Measurements from ENCODE around the gene MRPL28. TPM values are rescaled to one million over a fixed set of nuclear protein-coding genes. Genes with fewer than 3 reads are reported as not detected.
A peak's percentile ranks its signal among the peaks of the same experiment; 100 is the strongest.
"Not testable (repeated sequence)": the region's sequence is repeated elsewhere in the genome, so short reads cannot be mapped to it uniquely, and the experiment has no call there.

The MRPL28 gene
- total RNA-seq, 1 donor from 2014 or later: 47.8 TPM

DNA sequence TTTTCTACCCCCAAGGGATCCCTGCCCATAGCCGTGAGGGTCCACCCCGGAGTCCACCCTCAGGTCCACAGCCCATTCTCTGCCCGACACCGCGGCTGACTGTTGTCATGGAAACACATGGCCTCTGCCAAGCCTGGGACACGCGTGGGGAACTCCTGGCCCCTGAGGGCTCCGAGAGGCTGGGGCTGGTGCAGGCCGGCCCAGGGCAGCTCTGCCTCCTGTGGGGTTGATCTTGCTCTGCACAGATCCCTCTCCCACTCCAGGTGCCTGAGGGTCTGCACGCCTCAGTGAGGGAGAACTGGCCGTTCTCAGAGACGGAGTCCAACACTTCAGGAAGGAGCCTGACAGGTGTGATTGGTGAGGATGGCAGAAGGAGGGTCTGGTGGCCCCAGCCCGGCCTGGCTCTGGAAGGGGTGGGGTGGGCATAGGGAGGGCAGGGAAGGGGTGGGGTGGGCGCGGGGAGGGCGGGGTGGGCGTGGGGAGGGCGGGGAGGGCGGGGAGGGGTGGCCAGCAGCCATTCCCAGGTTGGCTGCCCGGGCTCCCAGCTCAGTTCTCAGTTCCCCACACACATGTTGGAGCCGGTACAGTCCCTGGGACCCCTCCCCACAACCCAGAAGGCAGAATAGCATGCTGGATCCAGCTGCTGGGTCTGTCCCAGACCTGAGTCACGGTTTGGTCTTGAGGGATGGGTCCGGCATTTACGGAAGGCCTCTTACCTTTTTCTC lies 6.4 kb downstream of the MRPL28 start:
- DNase-seq (ENCODE audit: low spot score in 2 of 2): no peak
- intact Hi-C loops (cut with DNase I): no loop called here
- Histone ChIP-seq H3K9me3 (no peaks in the 10 kb centered on the region), H3K4me1 (no peaks in the 10 kb centered on the region), H3K4me3 (no peak overlapping the region), H3K27me3 (no peaks in the 10 kb centered on the region), H3K36me3 (peaks cover 24 to 29% of the 10 kb centered on the region in 2 donors), H3K27ac (no peak overlapping the region)
- no peak for TF ChIP-seq CTCF (IDR thresholded peaks at IDR 0.05)

GRCh38 chr16:363110-363765 lies 7.1 kb downstream of the MRPL28 start:
- Histone ChIP-seq H3K4me1 (no peaks in the 10 kb centered on the region), H3K27ac (no peak overlapping the region), H3K4me3 (no peak overlapping the region), H3K27me3 (no peaks in the 10 kb centered on the region), H3K36me3 (peaks cover 17 to 22% of the 10 kb centered on the region in 2 donors), H3K9me3 (no peaks in the 10 kb centered on the region)
- no peak for TF ChIP-seq CTCF (IDR thresholded peaks at IDR 0.05)
- no peak for DNase-seq (ENCODE audit: low spot score in 2 of 2)
- intact Hi-C loops (cut with DNase I): no loop called here

GRCh38 chr16:362702-362999 lies 7.7 kb downstream of the MRPL28 start:
- intact Hi-C loops (cut with DNase I); H3K4me1 ChIP-seq; DNase-seq (ENCODE audit: low spot score in 2 of 2); H3K9me3 ChIP-seq; H3K27me3 ChIP-seq; H3K4me3 ChIP-seq; H3K27ac ChIP-seq: not testable (repeated sequence)
- H3K36me3 ChIP-seq: peaks cover 11 to 16% of the 10 kb centered on the region in 2 donors

DNA sequence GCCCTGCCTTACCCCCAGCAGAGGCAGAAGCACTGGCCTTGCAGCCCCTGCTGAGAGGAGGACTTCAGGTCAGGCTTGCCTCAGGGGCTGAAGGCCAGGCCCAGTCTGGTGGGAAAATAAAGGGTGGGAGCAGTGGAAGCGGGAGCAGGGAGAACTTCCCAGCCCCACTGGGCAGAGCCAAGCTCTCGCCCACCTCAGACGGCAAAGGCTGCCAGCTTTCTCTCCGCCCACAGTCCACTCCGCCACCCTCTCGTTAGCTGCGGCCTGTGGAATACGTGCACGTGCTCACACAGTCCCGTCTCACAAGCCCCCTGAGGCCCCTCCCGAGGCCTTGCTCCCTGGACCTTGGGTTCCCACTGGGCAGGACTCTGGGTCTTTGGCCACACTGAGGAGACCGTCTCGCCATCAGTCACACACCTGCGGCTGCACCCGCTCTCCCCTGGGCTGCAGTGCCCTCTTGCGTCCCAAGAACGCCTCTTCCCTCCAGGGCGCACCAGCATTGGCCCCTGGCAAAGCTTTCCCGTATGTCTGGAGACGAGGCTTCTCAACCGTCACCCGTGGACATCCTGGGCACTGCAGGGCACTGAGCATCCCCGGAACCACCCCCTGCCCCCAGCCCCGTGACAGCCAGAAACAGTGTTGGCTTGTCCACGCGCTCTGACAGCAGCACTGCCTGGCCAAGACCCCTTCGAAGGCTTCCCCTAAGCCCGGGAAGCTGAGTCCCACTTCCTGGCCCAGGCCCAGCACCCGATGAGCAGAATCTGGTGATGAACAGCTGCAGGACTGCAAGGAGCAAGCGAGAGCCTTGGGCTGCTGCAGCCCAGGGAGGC lies 8.3 kb downstream of the MRPL28 start:
- no peak for DNase-seq (ENCODE audit: low spot score in 2 of 2)
- H3K36me3 ChIP-seq: peaks cover 6 to 10% of the 10 kb centered on the region in 2 donors
- no peak overlapping the region for H3K4me3 ChIP-seq
- no peaks in the 10 kb centered on the region for H3K4me1 ChIP-seq
- no peaks in the 10 kb centered on the region for H3K9me3 ChIP-seq
- no peak overlapping the region for H3K27ac ChIP-seq
- intact Hi-C loops (cut with DNase I): no loop called here
- H3K27me3 ChIP-seq: no peaks in the 10 kb centered on the region
- TF ChIP-seq CTCF (IDR thresholded peaks at IDR 0.05): peak; percentile 61 to 81 (median 67)

DNA sequence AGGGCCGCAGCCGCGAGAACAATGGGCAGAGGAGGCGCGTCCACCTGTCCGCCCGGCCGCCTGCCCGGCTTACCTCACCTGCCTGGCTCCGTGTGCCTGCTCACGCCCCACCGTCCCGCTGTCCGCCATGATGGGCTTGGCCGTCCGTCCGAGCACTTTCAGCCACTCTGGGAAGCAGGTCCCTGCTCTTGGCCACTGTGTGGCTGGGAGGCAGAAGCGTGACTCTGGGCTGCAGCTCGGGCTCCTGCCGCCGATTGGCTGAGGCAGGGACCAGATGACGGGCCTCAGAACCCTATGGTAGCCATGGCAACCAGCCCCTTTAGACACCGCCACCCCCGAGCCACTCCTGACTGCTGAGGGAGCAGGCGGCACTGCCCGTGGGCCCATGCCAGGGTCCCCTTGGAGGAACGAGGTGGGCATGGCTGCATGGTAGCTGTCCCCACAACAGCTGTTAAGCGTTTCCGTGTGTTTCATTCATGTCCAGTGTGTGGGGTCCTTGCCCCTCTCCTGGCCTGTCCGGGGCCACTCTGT lies 8.9 kb downstream of the MRPL28 start:
- Histone ChIP-seq H3K4me3 (no peak overlapping the region), H3K9me3 (no peaks in the 10 kb centered on the region), H3K4me1 (no peaks in the 10 kb centered on the region), H3K27me3 (no peaks in the 10 kb centered on the region), H3K36me3 (peaks cover 2 to 4% of the 10 kb centered on the region in 2 donors), H3K27ac (no peak overlapping the region)
- DNase-seq (ENCODE audit: low spot score in 2 of 2): no peak
- intact Hi-C loops (cut with DNase I): no loop called here
- TF ChIP-seq CTCF (IDR thresholded peaks at IDR 0.05): no peak
